ENCODE measurements around the gene PLA2R1.
A peak's percentile ranks its signal among the peaks of the same experiment; 100 is the strongest.

The PLA2R1 gene

GRCh38 chr2:159892990-159893810 is 169.2 kb downstream of the PLA2R1 start:
- DNase-seq, result peak; percentile 75 to 90

GRCh38 chr2:159891917-159892730 is 170.3 kb downstream of the PLA2R1 start:
- no peak for DNase-seq

DNA sequence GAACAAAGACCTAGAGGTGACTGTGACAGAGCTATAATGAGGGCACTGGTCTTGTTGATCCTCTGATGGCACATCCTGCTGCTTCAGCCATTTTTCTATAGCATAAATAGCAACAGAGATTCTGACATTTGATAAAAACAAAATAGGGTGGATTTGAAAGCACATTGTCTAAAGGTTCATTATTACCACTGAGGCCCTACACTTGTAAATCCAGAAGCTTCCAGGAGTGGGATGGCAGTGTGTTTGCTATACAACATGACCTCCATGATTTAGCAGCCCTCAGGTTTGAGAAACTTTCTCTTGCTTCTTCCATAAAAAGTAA is 171.2 kb downstream of the PLA2R1 start:
- DNase-seq, result no peak

- peak; percentile 89 to 99 for DNase-seq
Observed at GRCh38 chr2:159890551-159891266, 171.7 kb downstream of the PLA2R1 start.

DNA sequence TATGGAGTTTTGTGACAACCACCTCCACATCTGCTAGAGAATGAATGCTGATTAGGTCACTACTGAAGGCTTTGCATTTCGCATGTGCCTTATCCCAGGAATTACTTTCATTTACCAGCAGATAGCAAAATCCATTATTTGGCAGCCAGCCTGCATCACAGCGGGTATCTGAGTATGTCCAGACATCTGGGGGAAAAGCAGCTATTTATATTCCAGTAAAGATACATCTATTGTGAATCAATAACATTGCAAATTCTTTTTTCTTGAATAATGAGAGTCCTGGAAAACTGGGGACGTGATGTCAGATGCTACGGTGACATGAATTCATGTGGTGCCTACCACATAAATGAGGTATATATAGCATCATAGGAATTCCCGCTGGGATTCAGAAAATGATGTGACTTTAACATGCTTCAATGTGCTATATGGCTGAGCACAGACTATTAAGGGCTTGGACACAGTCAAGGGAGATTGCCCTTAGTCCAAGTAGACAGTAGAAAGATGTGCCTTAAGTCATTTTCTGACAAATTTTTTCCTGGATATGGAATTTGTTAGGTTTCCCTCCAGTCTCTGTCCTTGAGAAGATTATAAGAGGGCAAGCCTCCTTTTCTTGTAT is 180.2 kb downstream of the PLA2R1 start:
- DNase-seq, result no peak

Data from inflammatory macrophage treated with lipopolysaccharide for 1 hour (primary cell).